Pons (tissue), 1 donor: Measurements from ENCODE around the gene HIGD1A.

Experiments
- DNase-seq: peaks from one replicate; pipeline ENCODE4 v3.0.0-alpha.2; 2016; ENCODE audit warnings: low spot score

HIGD1A gene

DNA sequence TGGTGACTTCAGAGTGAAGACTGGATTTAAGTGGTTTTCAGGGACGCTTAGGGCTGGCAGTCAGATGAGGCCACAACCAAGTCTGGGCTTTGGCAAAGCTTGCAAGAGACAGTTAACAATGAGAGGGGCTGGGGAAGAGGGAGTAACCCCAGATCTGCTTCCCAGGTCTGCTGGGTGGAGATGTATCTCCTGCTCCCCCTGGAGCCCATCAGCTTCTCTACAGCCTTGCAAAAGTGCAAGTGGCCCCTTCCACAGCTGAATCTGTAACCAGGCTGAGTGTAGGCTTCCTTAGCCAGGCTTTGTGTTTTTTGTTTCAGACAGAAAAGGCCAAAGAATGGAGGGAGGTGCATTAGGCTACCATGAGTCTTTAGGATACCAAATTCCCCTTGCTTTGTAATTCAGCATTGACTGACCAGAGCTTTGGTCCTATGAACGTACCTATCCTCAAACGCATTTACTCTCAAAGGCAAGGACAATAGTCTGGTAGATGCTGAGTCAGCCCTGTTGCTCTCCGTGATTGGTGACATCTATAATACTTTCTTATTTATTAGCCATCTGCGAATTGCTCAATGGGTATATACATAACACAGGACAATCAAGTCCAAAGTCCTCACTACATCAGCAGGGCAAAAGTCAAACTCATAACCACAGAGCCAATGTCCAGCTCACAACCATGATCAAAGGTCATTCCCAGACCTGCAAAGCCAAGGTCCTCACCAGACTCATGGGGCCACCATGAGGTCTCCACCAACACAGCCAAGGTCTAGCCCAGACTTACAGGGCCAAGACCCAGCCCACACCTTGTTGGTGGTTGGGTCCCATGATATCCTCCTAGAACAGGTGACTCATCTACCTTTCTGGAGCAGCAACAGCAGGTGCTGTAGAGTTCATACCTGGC is 48.4 kb downstream of the HIGD1A start:
- DNase-seq = peak; percentile 73

DNA sequence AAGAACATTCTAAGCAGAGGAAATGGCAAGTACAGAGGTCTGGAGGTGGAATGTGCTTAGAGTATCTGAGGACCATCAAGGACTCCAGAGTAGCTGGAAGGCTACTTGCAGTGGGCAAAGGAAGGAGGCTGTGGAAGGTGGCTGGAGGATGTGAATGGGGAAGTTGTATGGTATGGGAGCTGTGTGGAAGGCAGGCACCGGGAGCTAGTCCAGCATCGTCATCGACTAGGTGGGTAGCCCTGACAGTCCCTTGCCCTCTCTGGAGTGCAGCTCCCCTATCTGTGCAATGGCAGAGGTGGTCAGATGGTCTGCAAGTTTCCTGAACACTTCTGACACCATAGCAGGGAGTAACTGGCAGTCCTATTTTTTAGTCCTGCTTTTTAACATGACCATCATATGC is 50.5 kb downstream of the HIGD1A start:
- no peak for DNase-seq

DNA sequence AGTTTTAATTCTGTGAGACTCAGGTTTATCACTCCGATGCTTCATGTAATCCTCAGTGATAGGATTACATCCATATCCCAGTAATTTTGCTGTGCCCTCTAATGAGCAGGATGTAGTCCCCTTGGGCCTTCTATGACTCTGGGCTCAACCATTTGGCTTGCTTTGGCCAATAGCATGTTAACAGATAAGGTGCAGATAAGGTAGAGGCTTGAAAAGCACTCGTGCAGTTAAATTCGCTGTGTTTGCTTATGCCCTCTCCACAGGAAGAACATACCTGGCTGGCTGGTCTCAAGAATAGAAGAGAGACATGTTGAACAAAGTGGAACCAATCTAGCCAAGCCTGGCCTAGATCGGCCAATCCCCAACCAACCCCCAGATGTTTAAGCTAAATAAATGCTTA is 51.3 kb downstream of the HIGD1A start:
- DNase-seq = no peak

DNA sequence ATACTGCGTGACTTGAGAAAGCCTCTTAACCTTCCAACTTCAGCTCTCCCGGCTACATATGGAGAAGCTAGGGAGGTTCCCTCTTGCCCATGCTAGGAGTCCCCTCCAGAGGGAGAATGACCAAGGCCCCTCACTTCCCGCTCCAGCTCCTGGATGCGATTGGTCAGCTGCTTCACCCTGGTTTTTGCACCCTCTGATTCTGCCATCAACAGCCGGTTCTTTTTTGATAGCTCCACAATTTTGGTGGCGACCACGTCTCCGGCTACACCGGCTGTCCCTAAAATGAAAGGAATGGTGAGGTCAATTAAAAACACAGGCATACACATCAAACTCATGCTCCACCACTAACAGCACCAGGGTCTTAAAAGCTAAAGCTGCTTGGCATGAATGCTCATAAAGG is 51.8 kb downstream of the HIGD1A start:
- DNase-seq = no peak

DNA sequence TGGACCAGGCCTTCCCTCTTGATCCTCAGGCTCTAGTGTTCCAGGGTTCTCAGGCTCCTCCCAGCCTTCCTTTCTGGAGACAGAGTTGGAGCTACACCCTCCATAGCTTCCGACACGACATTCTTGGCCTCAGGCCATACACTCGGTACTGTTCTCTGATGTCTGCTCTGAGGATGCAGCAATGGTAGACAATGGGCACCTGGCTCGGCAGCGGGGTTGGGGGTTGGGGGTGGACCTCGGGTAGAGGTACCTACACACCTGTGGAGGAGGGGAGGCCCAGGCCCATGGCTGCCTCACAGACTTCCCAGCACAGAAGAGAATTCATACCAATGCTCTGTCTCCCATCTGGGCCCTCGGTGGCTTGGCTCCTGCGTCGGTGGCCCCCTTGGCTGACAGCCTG is 52.7 kb downstream of the HIGD1A start:
- no peak for DNase-seq

DNA sequence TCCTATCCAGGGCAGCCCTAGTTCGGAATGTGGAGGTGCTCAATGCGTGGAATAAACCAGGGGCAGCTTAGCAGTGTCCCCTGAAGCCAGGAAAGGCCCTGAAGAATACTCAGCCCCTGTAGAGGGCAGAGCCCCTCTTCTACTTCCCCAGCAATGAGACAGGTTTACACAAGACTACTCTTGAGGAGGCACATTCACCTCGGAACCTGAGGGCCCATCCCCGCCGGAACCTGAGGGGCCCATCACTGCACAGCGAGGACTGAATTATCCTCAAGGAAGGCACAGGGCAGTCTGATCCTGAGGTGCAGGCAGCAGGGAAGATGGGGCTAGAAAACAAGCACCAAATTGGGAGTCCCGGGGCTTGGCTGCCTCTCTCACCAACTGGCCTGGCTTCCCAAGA is 53.5 kb downstream of the HIGD1A start:
- no peak for DNase-seq

DNA sequence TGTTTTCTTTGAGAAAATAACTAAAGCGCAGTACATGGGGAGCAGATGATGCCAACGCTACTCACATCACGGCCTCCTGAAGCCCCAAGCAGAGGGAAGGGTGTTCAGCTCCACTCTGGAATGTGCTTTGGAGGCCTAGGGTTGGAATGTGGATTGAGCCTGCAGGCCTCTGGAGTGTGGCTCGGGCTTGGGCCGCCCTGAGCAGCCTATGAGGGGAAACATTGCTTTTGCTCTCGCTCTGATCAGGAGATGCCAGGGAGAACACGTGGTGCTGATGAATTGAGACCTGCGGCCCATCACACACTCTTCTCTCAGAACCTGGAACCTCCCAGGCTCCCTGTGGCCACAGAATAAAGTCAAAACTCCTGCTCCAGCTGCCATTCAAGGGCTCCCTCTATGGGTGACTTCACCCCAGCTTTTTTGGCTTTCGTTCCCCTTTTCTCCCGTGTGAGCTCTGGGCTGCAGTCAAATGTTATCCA is 54.5 kb downstream of the HIGD1A start:
- DNase-seq = peak; percentile 76

DNA sequence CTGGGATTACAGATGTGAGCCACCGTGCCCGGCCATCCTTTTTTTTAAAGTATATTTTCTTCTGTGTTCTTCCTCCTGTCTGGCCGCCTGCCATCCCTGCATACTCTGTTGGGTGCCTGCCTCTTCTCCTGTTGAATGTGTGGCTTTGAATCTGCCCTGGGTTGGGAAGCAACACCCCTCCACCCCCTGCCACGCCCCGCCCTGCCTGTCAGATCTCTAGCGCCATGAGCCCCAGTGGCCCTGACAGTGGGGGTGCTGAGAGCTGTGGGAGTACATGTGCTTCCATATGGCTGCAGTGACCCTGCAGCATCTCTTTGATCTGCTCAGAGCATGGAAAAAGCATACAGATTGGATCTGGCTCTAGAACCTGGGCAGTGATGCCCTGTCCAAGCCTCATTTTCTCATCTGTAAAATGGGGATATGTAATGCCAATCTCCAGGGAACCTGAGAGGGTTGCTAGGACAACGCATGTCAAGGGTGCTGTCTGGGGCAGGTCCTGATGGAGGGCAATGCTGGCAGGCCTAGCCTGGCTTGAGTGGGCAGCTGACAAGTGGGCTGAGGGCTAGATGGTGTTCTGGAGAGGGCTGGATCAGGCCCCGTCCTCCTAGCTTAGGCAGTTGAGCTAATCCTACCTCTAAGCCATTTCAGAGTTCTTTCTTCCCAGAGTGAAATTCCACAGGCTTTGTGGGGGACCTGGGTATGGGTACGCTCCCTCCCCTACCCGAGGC is 55.1 kb downstream of the HIGD1A start:
- DNase-seq = no peak

DNA sequence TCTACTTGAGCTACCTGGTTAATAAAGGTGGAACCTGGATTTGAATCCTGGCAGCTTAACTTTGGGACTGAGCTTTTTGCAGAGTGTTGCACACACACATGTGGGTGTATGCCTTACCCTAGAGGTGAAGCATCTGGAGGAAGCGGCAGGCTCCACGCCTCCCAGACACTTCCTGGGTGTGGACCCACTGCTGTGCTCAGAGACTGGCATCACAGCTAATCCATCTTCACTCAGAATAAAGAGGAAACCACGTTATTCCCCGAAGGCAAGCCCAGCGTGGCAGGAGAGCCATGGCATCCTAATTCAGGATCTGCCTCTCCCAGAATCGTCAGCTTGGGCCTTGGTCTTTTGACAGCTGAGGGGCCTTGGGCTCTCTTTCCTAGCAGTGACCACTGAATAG is 56.7 kb downstream of the HIGD1A start:
- DNase-seq = no peak

DNA sequence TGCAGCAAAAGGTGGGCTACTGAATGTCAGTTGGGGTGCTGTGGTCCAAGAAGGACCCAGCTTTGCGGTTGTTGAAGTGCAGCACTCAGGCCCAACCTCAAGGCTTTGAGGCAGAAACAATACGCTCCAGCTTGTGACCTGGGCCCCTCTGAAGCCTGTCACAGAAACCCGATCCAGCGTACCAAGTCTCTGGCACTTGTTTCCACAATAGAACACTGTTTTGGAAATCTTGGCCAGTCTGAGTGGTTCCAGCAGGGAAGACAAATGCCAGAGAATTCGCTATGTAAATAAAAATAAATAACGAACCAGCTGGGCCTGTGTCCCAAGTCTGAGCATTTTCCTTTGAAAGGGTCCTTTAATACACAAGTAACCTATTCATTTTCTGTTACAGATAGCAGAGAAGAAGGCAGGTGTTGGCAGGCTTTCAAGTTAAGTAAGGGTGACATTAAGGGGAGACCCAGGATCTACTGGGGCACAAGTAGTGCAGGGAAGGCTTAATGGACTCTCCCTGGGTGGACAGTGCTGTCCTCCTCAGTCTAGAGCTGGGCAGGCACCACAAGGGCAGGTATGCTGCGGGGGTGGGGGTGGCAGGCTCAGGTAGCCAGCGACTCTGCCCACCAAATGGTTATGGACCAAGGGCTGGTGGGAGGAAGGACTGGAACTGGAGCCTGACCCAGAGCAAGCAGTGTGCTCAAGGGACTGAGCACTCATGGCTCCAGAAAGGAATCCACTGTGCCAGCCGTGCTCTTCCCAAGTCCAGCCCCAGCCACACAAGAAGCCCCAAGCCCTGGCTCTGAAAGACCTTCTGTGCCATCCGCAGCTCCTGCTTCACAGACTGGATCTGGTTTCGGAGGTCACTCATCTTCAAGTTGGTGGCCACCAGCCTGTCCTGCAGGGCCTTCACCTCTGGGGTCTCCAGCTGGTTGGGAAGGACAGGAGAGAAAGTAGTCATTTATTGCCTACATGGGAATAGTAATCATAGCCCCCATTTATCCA is 57.5 kb downstream of the HIGD1A start:
- DNase-seq = peak; percentile 91

DNA sequence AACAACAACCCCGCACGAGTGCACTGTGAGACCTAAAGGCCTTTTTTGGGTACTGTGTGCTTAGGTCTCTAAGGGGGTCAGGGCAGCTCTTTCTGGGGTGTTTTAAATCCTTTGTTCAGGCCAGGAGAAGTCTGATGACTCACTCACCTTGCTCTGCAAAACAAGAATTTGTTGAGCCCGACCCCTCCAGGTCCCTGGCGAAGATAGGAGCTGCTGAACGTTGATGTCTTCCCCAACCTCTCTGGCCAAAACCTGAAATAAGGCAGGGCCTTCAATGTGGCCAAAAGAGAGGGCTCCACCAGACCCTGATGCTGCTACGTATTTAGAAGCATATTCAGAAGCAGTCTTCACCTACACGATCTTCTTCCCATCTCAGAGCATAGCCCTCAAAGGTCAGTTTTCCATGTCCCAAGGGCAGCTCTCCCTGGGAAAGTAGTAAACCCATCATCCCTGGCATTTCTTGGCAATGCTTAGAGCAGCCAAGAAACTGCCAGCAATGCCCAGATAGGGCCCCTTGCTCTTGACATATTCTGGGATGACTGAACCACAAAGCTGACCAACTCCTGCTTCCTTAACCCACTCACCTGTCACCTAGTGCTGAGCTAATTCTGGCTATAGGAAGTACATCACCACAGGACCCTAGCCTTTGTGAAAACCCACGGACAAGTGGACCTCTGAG is 58.4 kb downstream of the HIGD1A start:
- DNase-seq = no peak

DNA sequence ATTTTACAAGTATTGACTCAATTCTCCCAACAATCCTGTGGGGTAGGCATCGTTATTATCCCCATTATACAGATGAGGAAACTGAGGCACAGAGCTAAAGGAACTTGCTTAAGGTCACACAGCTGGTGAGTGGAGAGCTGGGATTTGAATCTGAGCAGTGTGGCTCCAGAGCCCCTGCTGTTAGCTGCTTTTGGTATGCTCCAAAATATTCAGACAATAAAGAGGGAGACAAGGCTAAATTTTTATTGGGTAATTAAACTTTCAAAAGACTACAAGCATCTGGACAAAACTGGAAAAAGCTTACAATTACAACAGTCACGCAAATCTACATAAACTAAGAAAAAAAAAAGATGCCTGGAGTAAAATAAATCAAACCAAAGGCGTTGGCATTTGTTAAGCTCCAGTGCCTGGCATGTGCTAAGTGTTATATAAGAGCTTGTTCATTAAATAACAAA is 59.0 kb downstream of the HIGD1A start:
- no peak for DNase-seq

DNA sequence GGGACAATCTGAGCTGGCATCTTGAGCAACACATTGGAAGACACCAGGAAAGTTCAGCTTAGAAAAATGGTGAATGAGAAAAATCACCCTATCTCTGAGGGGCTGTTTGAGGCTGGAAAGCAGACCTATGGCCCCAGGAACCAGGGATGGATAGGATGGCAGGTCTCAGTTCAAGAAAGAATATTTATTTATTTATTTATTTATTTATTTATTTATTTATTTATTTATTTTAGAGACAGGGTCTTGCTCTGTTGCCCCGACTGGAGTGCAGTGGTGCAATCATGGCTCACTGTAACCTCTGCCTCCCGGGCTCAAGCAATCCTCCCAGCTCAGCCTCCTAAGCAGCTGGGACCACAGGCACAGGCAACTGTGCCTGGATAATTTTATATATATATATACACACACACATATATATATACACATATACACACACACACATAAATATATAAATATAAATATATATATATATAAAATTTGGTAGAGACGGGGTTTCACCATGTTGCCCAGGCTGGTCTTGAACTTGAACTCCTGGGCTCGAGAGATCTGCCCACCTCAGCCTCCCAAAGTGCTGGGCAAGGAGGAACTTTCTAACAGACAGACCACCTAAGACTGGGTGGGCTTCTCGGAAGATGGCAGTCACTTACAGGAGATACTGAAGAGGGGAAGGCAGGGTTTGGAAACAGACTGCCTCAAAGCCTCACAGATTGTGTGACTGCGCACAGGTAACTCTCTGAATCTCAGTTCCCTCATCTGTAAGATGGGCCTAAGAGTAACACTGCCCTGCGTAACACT is 60.9 kb downstream of the HIGD1A start:
- no peak for DNase-seq

DNA sequence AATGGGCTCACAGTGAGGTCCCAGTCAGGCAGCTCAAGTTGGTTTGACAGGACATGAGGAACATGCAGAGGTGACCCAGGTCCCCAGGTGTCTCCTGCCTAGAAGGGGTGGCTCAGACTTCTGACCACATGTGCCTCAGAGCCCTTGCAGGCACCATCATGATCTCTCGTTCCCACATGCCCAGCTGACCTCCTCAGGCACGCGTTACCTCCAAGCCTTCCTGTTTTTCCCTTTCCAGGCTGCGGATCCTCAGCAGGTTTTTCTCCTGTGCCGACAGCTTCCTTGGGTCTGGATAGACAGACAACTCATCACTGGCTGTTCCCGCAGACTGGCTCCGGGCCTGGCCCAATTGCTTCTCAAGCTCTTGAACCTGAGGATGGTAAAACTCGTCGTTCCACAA is 61.6 kb downstream of the HIGD1A start:
- DNase-seq = no peak

DNA sequence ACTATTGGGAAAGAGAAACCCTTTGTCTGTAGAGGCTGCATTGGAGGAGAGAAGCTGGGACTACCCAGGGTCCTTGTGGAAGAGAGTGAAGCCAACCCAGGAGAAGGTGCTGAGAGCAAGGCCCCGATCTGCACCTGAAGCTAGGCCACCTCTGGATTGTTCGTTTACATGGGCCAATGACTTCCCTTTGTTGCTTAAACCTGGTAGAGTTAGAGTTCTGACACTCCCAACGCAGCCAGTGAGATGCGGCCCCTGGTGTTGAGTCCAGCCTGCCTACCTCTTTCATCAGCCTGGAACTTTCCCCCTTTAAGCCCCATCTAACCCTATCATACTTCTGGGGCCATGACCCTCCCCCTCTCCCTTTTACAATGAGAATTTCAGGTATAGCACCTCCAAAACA is 62.0 kb downstream of the HIGD1A start:
- DNase-seq = no peak

DNA sequence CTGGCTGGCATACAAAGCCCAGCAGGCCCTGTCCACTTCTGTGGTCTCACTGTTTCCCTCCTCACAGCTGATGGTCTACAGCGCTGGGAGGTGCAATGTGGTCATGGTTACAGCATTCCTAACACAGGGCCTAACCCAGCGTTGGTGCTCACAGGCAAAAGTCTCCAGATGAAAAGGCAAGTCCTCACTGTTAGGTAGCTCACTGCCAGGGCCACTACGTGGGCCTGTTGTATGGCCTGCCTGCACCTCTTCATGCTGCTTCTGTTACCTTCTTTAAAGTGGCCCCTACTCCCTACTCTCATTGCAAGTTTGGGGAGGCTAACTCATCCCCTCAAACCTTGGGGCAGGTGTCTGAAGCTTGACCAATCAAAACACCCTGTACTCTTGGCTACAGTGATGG is 62.5 kb downstream of the HIGD1A start:
- DNase-seq = no peak

DNA sequence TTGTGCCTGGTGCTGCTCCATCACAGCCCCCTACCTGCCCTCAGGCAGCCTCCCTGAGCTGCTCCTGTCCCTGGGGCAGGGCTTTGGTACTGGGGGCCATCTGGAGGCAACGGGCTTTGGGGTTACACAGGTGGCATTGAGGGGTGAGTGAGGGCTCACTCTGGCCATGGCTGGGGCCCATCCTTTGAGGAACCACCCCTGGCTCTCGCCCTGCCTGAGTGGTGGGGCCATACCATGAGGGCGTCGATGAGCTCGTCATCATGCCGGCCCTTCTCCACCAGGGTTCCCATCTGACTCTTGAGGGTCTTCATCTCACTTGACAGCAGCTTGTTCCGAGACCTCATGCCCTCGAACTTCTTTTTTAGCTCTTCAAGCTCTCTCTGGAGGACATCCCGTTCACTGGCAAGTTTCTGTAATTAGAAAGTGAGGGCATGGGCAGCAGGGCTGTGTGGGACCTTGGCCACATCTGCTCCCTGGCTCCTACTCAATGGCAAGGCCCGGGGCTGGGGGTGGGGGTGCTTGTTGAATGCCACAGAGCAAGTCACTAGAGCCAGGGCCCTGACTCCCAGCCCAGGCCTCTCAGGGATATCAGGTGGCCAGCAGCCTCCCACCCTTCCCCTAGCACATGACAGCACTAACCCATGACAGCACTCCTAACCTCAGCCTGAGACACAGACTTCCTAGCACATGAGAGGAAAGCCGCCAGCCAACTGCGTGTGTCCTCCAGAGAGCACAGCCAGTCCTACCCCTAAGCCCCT is 64.7 kb downstream of the HIGD1A start:
- peak; percentile 82 for DNase-seq

DNA sequence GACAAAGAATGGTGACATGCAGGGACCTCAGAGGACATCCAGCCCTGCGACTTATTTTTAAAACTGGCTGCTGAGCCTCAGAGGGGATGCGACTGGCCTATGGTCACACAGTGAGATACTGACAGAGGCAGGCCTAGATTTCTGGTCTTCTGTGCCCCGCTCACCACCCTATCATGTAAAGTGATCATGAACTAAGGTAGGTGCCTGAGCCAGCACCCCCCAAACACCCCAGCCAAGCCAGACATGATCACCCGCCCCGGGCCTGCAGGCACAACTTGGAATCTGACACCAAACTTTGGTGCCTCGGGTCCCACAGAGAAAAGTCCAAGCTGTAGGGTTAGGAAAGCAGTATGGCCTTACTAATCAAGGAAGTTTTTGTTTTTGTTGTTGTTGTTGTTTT is 67.8 kb downstream of the HIGD1A start:
- DNase-seq = no peak

DNA sequence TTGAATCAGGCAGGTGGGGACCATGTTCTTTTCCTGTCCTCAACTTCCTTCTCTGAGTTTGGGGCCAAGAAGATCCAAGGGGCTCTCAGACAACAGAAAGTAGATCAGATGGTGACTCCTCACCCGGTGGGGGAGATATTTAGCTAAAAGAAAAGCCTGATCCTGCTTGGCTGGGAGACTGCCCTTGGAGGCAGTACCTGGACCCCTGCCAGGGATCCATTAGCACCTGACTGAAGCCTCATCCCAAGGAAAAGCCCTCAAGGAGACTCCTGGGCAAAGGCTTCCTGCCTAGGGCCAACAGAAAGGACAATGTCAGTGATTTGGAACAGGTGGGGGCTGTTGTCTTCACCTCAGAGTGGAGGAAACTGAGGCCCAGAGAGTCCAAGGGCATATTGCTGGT is 68.2 kb downstream of the HIGD1A start:
- no peak for DNase-seq

DNA sequence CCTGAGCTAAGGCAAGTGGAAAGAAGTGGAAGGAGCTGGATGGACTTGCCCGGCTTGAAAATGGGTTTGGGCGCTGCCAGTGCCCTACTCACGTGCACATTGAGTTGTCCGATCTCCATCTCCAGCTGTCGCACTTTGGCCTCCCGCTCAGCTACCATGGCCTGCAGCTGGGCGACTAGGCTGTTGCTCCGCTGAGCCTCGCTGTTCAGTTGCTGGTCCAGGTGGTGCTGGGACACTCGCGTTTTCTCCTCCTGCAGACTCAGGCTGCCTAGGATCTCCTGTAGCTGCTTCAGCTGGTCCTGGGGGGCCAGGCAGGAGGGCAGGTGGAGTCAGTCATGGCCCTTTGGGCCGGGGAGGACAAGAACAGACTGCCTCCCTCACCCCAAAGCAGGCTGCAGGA is 68.7 kb downstream of the HIGD1A start:
- DNase-seq = no peak
